ENCODE data around the gene NDUFA7.

DNA sequence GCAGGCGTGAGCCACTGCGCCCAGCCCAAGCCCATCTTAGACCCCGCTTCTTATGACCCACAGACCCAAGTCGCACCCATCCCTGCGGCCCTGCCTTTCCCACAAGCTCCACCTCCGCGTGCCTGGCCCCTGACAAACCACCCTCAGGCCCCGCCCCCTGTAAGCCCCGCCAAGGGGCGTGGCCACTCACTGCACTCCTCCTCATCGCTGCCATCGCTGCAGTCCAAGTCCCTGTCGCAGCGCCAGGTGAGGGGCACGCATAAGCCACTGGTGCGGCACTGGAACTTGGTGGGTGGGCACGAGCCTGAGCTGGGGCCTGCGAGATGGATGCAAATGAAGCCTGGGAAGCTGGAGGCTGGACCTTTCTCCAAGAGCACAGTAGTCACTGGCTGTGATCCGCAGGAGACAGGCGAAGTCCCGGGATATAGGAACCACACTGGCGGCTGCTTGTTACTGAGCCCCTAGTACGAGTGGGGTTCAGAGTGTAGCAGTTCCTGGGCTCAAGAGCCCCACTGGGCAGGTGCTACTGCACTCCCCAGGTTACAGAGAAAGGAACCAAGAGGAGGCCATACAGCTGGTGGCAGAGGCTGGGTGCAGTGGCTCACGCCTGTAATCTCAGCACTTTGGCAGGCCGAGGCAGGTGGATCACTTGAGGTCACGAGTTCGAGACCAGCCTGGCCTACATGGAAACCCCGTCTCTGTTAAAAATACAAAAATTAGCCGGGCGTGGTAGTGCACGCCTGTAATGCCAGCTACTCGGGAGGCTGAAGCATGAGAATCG is 16.1 kb downstream of the NDUFA7 start:
- TF ChIP-seq, protein P1, sequence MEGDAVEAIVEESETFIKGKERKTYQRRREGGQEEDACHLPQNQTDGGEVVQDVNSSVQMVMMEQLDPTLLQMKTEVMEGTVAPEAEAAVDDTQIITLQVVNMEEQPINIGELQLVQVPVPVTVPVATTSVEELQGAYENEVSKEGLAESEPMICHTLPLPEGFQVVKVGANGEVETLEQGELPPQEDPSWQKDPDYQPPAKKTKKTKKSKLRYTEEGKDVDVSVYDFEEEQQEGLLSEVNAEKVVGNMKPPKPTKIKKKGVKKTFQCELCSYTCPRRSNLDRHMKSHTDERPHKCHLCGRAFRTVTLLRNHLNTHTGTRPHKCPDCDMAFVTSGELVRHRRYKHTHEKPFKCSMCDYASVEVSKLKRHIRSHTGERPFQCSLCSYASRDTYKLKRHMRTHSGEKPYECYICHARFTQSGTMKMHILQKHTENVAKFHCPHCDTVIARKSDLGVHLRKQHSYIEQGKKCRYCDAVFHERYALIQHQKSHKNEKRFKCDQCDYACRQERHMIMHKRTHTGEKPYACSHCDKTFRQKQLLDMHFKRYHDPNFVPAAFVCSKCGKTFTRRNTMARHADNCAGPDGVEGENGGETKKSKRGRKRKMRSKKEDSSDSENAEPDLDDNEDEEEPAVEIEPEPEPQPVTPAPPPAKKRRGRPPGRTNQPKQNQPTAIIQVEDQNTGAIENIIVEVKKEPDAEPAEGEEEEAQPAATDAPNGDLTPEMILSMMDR (IDR thresholded peaks at IDR 0.05; ENCODE audit: low read depth, low read length, poor library complexity, severe bottlenecking) = no peak
- no peak for TF ChIP-seq EZH2phosphoT487 (IDR thresholded peaks at IDR 0.05; ENCODE audit: borderline replicate concordance, low read length)

All from DOHH2 (cell line).